Lower leg skin (tissue), 4 donors: ENCODE results near the gene DNAJB12. TPM values are rescaled to one million over a fixed set of nuclear protein-coding genes. Genes with fewer than 3 reads are reported as not detected.
"Not testable (repeated sequence)": the region's sequence is repeated elsewhere in the genome, so short reads cannot be mapped to it uniquely, and the experiment has no call there.

ENCODE experiments used
- DNase-seq, 2 donors: peaks; one replicate each; pipeline ENCODE4 v3.0.0-alpha.2; 2019; ENCODE audit warnings: low spot score in 2 of 2
- H3K4me3 ChIP-seq: fragments of 200-600 bp; sonication (generic); 2 replicates; pipeline ENCODE4 v1.5.1; 2017; ENCODE audit warnings: mild to moderate bottlenecking, low read depth; ENCODE audit not compliant: poor library complexity, severe bottlenecking
- CTCF ChIP-seq, 3 donors: fragments of 450-650 bp; IDR thresholded peaks; one replicate each; pipeline ENCODE4 v1.5.1; 2016; ENCODE audit warnings: antibody characterized with exemption in 3 of 3, mild to moderate bottlenecking in 3 of 3, moderate library complexity in 2 of 3
- POLR2A ChIP-seq, 2 donors: fragments of 450-650 bp; IDR thresholded peaks; one replicate each; pipeline ENCODE4 v1.6.1; 2016 to 2017; ENCODE audit warnings: antibody characterized with exemption in 2 of 2, mild to moderate bottlenecking in 1 of 2, moderate library complexity in 1 of 2
- WGBS, 2 donors: methylation state at CpG; one replicate each; pipeline ENCODE4 v1.1.5; 2018; 5-methylcytosine and 5-hydroxymethylcytosine counted together
- intact Hi-C: fragments of 100-400 bp; cut with DNase I; formaldehyde crosslinking; loops from one replicate; pipeline ENCODE4 v1.15.0; 2023; ENCODE audit warnings: low total_unique reads
- total RNA-seq, 4 donors: library from RNA; depleted of rRNA; stranded (reverse); fragments of >200 nt; gene quantifications; one replicate each; pipeline ENCODE4 v1.1.0, GENCODE V29; 2016

The DNAJB12 gene
- total RNA-seq, result 10 to 100 TPM; 32.8 to 54.4 (median 48.1) TPM

DNA sequence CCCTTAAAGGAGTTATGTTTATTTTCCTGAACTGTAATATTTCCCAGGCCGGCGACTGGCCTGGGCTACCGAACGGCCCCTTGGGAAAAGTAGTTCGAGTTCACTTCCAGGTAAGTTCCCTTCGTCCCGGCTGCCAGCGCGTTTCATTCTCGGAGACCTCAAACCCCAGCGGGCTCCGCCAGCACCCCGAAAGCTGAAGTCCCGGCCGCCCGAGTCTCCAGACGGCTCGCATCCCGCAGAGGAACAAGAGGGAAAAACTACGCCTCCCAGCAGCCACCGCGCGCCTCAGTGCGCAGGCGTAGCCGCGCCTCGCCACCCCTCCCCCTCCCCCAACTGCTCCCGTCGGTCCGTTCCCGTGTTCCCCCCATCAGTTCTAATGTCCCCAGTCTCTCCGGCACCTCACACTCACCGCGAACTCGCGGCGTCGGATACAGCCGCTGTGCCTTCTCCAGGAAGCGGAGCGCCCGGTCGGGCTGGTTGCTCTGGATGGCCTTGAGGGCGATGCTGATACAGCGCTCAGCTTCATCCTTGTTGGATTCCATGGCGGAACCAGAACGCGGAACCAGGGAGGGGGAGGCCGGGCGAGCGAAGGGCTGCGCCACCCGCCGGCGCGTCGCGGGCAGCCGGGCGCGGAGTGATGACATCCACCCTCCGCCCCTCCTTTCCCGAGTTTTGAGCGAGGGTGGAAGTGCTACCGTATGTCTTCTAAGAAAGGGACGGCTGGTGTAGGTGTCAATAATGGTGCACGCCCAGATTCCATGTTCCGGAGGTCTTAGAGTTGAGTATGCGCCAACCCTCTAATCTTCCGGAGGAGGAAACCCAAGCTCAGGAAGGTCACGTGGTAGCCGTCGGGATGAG, at the start of gene DNAJB12:
DNAJB12 (minus strand) TSS at position 564 of the 858 bp plus-strand sequence; CDS start at position 542, 22 bp downstream.
- peak within 1 kb of the TSS; percentile 75 for H3K4me3 ChIP-seq
- no peak for TF ChIP-seq POLR2A (IDR thresholded peaks at IDR 0.05)
- intact Hi-C loops, result no loop called here
- WGBS, 2 donors, result 0 to 1% methylated on average over 63 to 70 of the region's 74 CpGs
- DNase-seq, result peak; percentile 89 to 98

DNA sequence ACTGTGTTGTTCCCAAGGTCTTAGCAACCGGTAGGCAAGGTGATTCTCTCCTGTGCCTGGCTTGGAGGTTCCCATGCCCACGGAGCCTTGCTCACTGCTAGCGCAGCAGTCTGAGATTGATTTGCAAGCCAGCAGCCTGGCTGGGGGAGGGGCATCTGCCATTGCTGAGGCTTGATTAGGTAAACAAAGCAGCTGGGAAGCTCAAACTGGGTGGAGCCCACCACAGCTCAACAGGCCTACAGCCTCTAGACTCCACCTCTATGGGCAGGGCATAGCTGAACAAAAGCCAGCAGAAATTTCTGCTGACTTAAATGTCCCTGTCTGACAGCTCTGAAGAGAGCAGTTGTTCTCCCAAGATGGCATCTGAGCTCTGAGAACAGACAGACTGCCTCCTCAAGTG, 40.9 kb upstream of the DNAJB12 start:
- H3K4me3 ChIP-seq, intact Hi-C loops, DNase-seq: not testable (repeated sequence)
- 89 to 90% methylated on average over 3 of the region's 3 CpGs for WGBS, 2 donors

GRCh38 chr10:72392571-72392970, 37.9 kb upstream of the DNAJB12 start:
- no peak for DNase-seq
- H3K4me3 ChIP-seq, result no peak overlapping the region
- intact Hi-C loops, result no loop called here
- 88 to 97% methylated on average over 1 of the region's 1 CpG for WGBS, 2 donors
- TF ChIP-seq CTCF (IDR thresholded peaks at IDR 0.05) (no peak), POLR2A (IDR thresholded peaks at IDR 0.05) (no peak)

DNA sequence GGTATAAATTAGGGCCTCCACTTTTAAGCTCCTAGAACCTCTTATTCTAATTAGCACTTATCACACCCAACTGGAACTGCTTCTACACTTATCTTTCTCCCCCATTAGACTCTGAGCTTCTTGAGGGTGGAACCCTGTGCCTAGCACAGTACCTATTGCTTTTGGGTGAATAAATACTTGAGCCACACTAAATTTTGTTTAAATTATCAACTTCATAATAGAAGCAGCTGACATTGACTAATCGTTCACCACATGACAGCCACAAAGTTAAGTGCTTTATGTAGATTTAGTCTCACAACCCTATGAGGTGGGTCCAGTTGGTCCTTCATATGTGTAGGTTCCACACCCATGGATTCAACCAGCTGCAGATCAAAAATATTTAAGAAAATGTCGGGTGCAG, 36.0 kb upstream of the DNAJB12 start:
- 89 to 96% methylated on average over 2 of the region's 2 CpGs for WGBS, 2 donors
- no peak for TF ChIP-seq POLR2A (IDR thresholded peaks at IDR 0.05)
- no peak for TF ChIP-seq CTCF (IDR thresholded peaks at IDR 0.05)
- intact Hi-C loops, result no loop called here
- H3K4me3 ChIP-seq, result no peak overlapping the region
- no peak for DNase-seq

DNA sequence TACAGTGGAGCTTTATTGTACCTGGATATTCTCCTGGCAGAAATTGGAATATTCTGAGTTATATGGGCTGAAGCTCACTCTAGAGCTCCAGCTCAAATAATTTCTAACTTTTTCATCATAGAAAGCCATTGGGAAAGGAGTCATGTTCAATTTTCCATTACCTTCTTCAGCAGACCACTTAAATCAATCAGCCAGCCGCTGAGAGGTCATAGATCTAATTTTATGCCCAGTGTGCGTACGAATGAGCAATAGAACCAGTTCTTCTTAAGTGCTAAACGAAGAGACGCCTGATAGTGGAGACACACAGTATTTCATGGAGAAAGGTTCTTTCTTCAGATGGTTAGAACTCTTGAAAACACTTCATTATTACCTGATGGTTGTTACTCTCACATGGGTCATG, 35.0 kb upstream of the DNAJB12 start:
- no peak for TF ChIP-seq POLR2A (IDR thresholded peaks at IDR 0.05)
- DNase-seq, result no peak
- intact Hi-C loops, result no loop called here
- WGBS, 2 donors, result 97% methylated on average over 5 of the region's 5 CpGs
- no peak overlapping the region for H3K4me3 ChIP-seq

GRCh38 chr10:72389014-72389413, 34.3 kb upstream of the DNAJB12 start:
- no peak for DNase-seq
- intact Hi-C loops, result no loop called here
- no peak overlapping the region for H3K4me3 ChIP-seq
- 76 to 93% methylated on average over 1 of the region's 1 CpG for WGBS, 2 donors
- TF ChIP-seq POLR2A (IDR thresholded peaks at IDR 0.05), result no peak
- TF ChIP-seq CTCF (IDR thresholded peaks at IDR 0.05), result no peak

- no peak overlapping the region for H3K4me3 ChIP-seq
Measured at GRCh38 chr10:72388062-72388461, 33.3 kb upstream of the DNAJB12 start.

More at GRCh38 chr10:72388062-72388461, 33.3 kb upstream of the DNAJB12 start:
- no peak for TF ChIP-seq CTCF (IDR thresholded peaks at IDR 0.05)
- no peak for TF ChIP-seq POLR2A (IDR thresholded peaks at IDR 0.05)
- WGBS, 2 donors, result 96 to 99% methylated on average over 5 of the region's 5 CpGs
- intact Hi-C loops, result no loop called here
- DNase-seq, result no peak
